DMS153 treated with DMSO at 0.1 percent for 48 hours (cell line): Measurements from ENCODE around the gene TMSB15C.

Experiments
- DNase-seq: peaks from one replicate; lab custom pipeline; 2025; ENCODE audit not compliant: unreplicated experiment; lab: John Stamatoyannopoulos, UW

TMSB15C gene

DNA sequence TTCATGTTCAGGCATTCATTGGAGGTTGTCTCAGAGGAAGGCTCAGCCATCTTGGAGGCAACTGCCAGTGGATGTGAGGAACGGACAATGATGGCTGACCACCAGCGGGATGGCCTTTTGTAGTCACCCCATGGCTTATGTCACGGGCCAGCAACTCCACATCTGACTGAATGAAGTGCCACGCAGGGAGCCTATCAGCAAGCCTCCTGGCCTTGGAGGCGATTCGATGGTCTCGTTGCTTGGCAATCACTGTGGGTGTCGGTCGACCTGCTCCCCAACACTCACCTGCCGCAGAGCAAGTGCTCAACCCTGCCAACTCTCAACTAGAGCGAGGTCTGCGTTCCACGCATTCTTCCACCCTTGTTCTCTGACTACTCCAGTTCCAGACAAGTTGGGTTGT, 28.9 kb downstream of the TMSB15C start:
- no peak for DNase-seq

- no peak for DNase-seq
These were observed 30.4 kb downstream of the TMSB15C start for GRCh38 chrX:104045642-104046041.

GRCh38 chrX:104041003-104041402, 35.0 kb downstream of the TMSB15C start:
- DNase-seq: no peak

- DNase-seq: no peak
These were observed 36.1 kb downstream of the TMSB15C start, which contains the start of gene H2BW2 for GRCh38 chrX:104039689-104040505. Gene H2BW2, plus strand, starts transcription at chrX:104039956. Its CDS starts 39 bp downstream, at chrX:104039995.
